ENCODE results near the gene FARS2.

The FARS2 gene

GRCh38 chr6:5584078-5584482 is 322.8 kb downstream of the FARS2 start:
- Histone ChIP-seq H3K4me2 (ENCODE audit: low read length) (peak overlapping the region; percentile 41; the same call in 1 of the 2 replicates), H3K9me3 (ENCODE audit: insufficient read depth, low read length) (no peaks in the 10 kb centered on the region), H3K27me3 (ENCODE audit: low read depth, low read length) (no peaks in the 10 kb centered on the region), H3K79me2 (ENCODE audit: low read length) (no peaks in the 10 kb centered on the region), H3K36me3 (replicated peaks; ENCODE audit: low read depth, low read length) (no peaks in the 10 kb centered on the region), H4K20me1 (ENCODE audit: insufficient read depth, low read length) (no peaks in the 10 kb centered on the region), H3K27ac (ENCODE audit: low read length) (no peak overlapping the region), H2AFZ (ENCODE audit: low read depth, low read length) (no peak overlapping the region), H3K4me1 (ENCODE audit: low read length) (peaks cover 21% of the 10 kb centered on the region), H3K9ac (ENCODE audit: low read length) (no peak overlapping the region), H3K4me3 (ENCODE audit: low read length) (no peak overlapping the region)
- TF ChIP-seq EZH2phosphoT487 (IDR thresholded peaks at IDR 0.05; ENCODE audit: low read depth): no peak
- no peak for TF ChIP-seq CTCF (IDR thresholded peaks at IDR 0.05; ENCODE audit: low read depth, low read length)

- no peaks in the 10 kb centered on the region for H4K20me1 ChIP-seq (ENCODE audit: insufficient read depth, low read length)
- H3K4me1 ChIP-seq (ENCODE audit: low read length): peaks cover 12% of the 10 kb centered on the region
- H3K36me3 ChIP-seq (replicated peaks; ENCODE audit: low read depth, low read length): no peaks in the 10 kb centered on the region
- H3K9ac ChIP-seq (ENCODE audit: low read length): no peak overlapping the region
- no peak overlapping the region for H3K4me2 ChIP-seq (ENCODE audit: low read length)
- TF ChIP-seq CTCF (IDR thresholded peaks at IDR 0.05; ENCODE audit: low read depth, low read length) (no peak), EZH2phosphoT487 (IDR thresholded peaks at IDR 0.05; ENCODE audit: low read depth) (no peak)
- H3K79me2 ChIP-seq (ENCODE audit: low read length): no peaks in the 10 kb centered on the region
- no peak overlapping the region for H3K27ac ChIP-seq (ENCODE audit: low read length)
- H2AFZ ChIP-seq (ENCODE audit: low read depth, low read length): no peak overlapping the region
- H3K27me3 ChIP-seq (ENCODE audit: low read depth, low read length): no peaks in the 10 kb centered on the region
- H3K4me3 ChIP-seq (ENCODE audit: low read length): no peak overlapping the region
- H3K9me3 ChIP-seq (ENCODE audit: insufficient read depth, low read length): no peaks in the 10 kb centered on the region
These were observed 326.3 kb downstream of the FARS2 start for GRCh38 chr6:5587648-5588047.

- TF ChIP-seq CTCF (IDR thresholded peaks at IDR 0.05; ENCODE audit: low read depth, low read length): no peak
- Histone ChIP-seq H3K79me2 (ENCODE audit: low read length) (no peaks in the 10 kb centered on the region), H3K4me2 (ENCODE audit: low read length) (no peak overlapping the region), H4K20me1 (ENCODE audit: insufficient read depth, low read length) (no peaks in the 10 kb centered on the region), H3K9me3 (ENCODE audit: insufficient read depth, low read length) (no peaks in the 10 kb centered on the region), H3K4me3 (ENCODE audit: low read length) (no peak overlapping the region), H3K27ac (ENCODE audit: low read length) (no peak overlapping the region), H2AFZ (ENCODE audit: low read depth, low read length) (no peak overlapping the region), H3K36me3 (replicated peaks; ENCODE audit: low read depth, low read length) (no peaks in the 10 kb centered on the region), H3K4me1 (ENCODE audit: low read length) (peaks cover 5% of the 10 kb centered on the region), H3K9ac (ENCODE audit: low read length) (no peak overlapping the region), H3K27me3 (ENCODE audit: low read depth, low read length) (no peaks in the 10 kb centered on the region)
These were observed 328.3 kb downstream of the FARS2 start for GRCh38 chr6:5589422-5590141.

DNA sequence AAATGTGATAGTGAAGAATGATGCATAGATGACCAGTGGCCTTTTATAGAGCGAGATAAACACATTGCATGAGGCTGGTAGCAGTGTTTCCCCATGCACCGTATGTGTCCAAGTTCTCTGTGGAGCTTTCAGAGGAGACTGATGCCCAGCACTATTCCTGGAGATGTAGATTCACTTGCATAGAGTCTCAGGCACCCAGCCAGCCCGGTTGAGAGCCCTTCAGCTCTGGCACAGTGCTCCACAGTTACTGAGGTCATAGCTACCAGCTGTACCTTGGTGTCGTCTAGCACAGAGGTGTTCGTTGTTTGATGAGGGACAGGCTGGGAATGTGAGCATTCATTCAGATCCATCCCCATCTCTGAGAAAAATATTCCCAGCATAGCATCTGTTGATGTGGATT is 328.9 kb downstream of the FARS2 start:
- Histone ChIP-seq H3K79me2 (ENCODE audit: low read length) (no peaks in the 10 kb centered on the region), H3K4me3 (ENCODE audit: low read length) (no peak overlapping the region), H3K9me3 (ENCODE audit: insufficient read depth, low read length) (no peaks in the 10 kb centered on the region), H4K20me1 (ENCODE audit: insufficient read depth, low read length) (no peaks in the 10 kb centered on the region), H3K36me3 (replicated peaks; ENCODE audit: low read depth, low read length) (no peaks in the 10 kb centered on the region), H3K4me2 (ENCODE audit: low read length) (no peak overlapping the region), H3K27me3 (ENCODE audit: low read depth, low read length) (no peaks in the 10 kb centered on the region), H3K27ac (ENCODE audit: low read length) (no peak overlapping the region), H3K9ac (ENCODE audit: low read length) (no peak overlapping the region), H2AFZ (ENCODE audit: low read depth, low read length) (no peak overlapping the region), H3K4me1 (ENCODE audit: low read length) (no peaks in the 10 kb centered on the region)
- no peak for TF ChIP-seq CTCF (IDR thresholded peaks at IDR 0.05; ENCODE audit: low read depth, low read length)
- TF ChIP-seq EZH2phosphoT487 (IDR thresholded peaks at IDR 0.05; ENCODE audit: low read depth): no peak

Measured in OCI-LY3 (cell line).